Measurements from ENCODE around the gene TP53.

- TF ChIP-seq SPI1 (IDR thresholded peaks at IDR 0.05; ENCODE audit: borderline replicate concordance, insufficient read depth, low read depth, low read length), result no peak
- TF ChIP-seq YY1 (IDR thresholded peaks at IDR 0.05; ENCODE audit: low read depth, low read length), result no peak
- TF ChIP-seq E4F1 (IDR thresholded peaks at IDR 0.05; ENCODE audit: borderline replicate concordance, partially characterized antibody), result no peak
- no peak for TF ChIP-seq BRCA1 (IDR thresholded peaks at IDR 0.05; ENCODE audit: low read depth, low read length)
- no peak for TF ChIP-seq IRF4 (IDR thresholded peaks at IDR 0.05; ENCODE audit: low read depth, low read length)
- TF ChIP-seq POLR2A (IDR thresholded peaks at IDR 0.05; ENCODE audit: low read depth, low read length), result no peak
- TF ChIP-seq JUND (IDR thresholded peaks at IDR 0.05; ENCODE audit: low read depth, low read length), result no peak
- TF ChIP-seq CTCF (IDR thresholded peaks at IDR 0.05 in 2 of 3, conservative IDR thresholded peaks at IDR 0.05 in 1 of 3; ENCODE audit: control insufficient read depth in 2 of 3, extremely low read depth in 1 of 3, insufficient read depth in 1 of 3, low read depth in 3 of 3, low read length in 3 of 3), result no peak
- no peak for TF ChIP-seq EGR1 (IDR thresholded peaks at IDR 0.05; ENCODE audit: borderline replicate concordance in 1 of 2, low read depth in 2 of 2, low read length in 2 of 2)
- TF ChIP-seq GABPA (IDR thresholded peaks at IDR 0.05; ENCODE audit: low read depth), result no peak
- no peak for TF ChIP-seq EP300 (IDR thresholded peaks at IDR 0.05; ENCODE audit: borderline replicate concordance in 1 of 2, control insufficient read depth in 1 of 2, low read depth in 2 of 2, low read length in 2 of 2)
- TF ChIP-seq RAD21 (IDR thresholded peaks at IDR 0.05; ENCODE audit: insufficient read depth, low read depth, low read length), result no peak
Measured at GRCh38 chr17:7626307-7626706, 61.0 kb downstream of the TP53 start.

Data from GM12878 (cell line).